Lung (tissue), 12 donors: ENCODE data around the gene FKBP4. TPM values are rescaled to one million over a fixed set of nuclear protein-coding genes. Genes with fewer than 3 reads are reported as not detected.
A peak's percentile ranks its signal among the peaks of the same experiment; 100 is the strongest.

Experiments used
- ATAC-seq: fragments of 200-7000 bp; cut with Tn5 transposase; one replicate; pipeline ENCODE4 v1.9.1; 2020; ENCODE audit warnings: moderate number of reproducible peaks; ENCODE audit not compliant: insufficient read depth, low FRiP score
- DNase-seq, 3 donors: peaks; one replicate each; pipeline ENCODE4 v3.0.0-alpha.2; 2013 to 2017
- H3K27ac ChIP-seq, 2 donors: one replicate each; pipeline ENCODE4 v1.5.1; 2013; ENCODE audit warnings: mild to moderate bottlenecking in 2 of 2, moderate library complexity in 2 of 2, control low read depth in 1 of 2, inconsistent platforms in 1 of 2, low read depth in 1 of 2, low read length in 1 of 2
- H3K27me3 ChIP-seq, 3 donors: one replicate each; pipeline ENCODE4 v1.5.1; 2013; ENCODE audit warnings: low read length in 2 of 3; ENCODE audit not compliant: control insufficient read depth in 3 of 3, insufficient read depth in 3 of 3
- H3K36me3 ChIP-seq, 4 donors: one replicate each; pipeline ENCODE4 v1.5.1; 2013; ENCODE audit warnings: low read length in 4 of 4, mild to moderate bottlenecking in 1 of 4, moderate library complexity in 1 of 4; ENCODE audit not compliant: control insufficient read depth in 4 of 4, insufficient read depth in 4 of 4
- H3K4me1 ChIP-seq, 5 donors: one replicate each; pipeline ENCODE4 v1.5.1; 2013; ENCODE audit warnings: low read length in 5 of 5, mild to moderate bottlenecking in 2 of 5, moderate library complexity in 1 of 5; ENCODE audit not compliant: control insufficient read depth in 5 of 5, insufficient read depth in 5 of 5
- H3K4me3 ChIP-seq: one replicate; pipeline ENCODE4 v1.5.1; 2013; ENCODE audit warnings: mild to moderate bottlenecking, control low read depth, moderate library complexity
- H3K9ac ChIP-seq, 2 donors: one replicate each; pipeline ENCODE4 v1.5.1; 2013; ENCODE audit warnings: low read length in 2 of 2, control low read depth in 1 of 2; ENCODE audit not compliant: insufficient read depth in 1 of 2
- H3K9me3 ChIP-seq, 4 donors: one replicate each; pipeline ENCODE4 v1.5.1; 2013; ENCODE audit warnings: low read length in 3 of 4, mild to moderate bottlenecking in 1 of 4, moderate library complexity in 1 of 4; ENCODE audit not compliant: control insufficient read depth in 4 of 4, insufficient read depth in 3 of 4
- WGBS, 2 donors: extraction: QIAGEN DNeasy Blood & Tissue Kit; methylation state at CpG; one replicate each; pipeline ENCODE4 v1.1.7; 2013; 5-methylcytosine and 5-hydroxymethylcytosine counted together
- polyA plus RNA-seq, 2 donors: library from polyadenylated mRNA; stranded (reverse); fragments of 200-250 nt; gene quantifications; one replicate each; pipeline ENCODE4 v1.2.1, GENCODE V29; 2013
- total RNA-seq, 2 donors: library from RNA; depleted of rRNA in 1 of 2; stranded (reverse); fragments of >200 nt in 1 of 2; gene quantifications; one replicate each; pipeline ENCODE4 v1.2.1, GENCODE V29; 2014 to 2021
- TF ChIP-seq, protein P1 (sequence below): IDR thresholded peaks from 2 replicates; pipeline ENCODE4 v1.5.1; 2012; ENCODE audit warnings: mild to moderate bottlenecking; ENCODE audit errors: control extremely low read depth, extremely low read depth
- donor health status: control.
- donor health status: control.
- donor health status: Bipolar disorder and iron deficiency.
- donor health status: healthy.
- donor health status: DM: yes; HTN: yes; CAD: no.

Gene FKBP4
- total and polyA plus RNA-seq, 4 donors = 26.7 to 69.8 (median 43.6) TPM

DNA sequence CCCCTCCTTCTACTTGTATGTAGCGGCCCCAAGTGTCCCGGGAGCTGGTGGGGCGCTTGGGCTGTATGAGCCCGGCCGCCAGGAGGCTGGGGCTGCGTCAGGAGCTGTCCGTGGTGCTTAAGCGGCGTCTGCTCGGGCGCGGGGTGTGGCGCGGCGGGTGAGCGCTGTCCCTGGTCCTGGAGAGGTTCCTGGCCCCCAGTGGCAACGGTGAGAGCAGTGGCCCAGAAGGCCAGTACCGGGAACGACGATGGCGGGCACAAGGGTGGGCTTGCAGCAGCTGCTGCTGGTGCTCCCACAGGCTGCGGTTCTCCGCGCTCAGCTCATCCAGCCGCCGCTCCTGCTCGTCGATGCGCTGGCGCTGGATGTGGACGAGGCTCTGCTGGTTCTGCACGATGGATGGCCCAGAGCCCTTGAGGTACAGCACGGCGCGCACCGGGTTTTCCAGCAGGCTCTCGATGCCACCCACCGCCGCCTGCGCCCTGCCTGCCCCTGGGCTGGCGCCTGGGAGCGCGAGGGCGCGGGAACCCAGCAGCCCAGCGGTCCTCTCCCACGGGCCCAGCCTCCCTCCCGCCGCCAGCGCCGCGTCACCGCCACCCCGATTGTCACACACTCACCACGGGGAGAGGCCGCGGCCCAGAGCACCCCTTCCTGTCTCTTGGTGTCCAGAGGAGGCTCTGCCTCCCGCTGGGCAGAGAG lies 41.9 kb upstream of the FKBP4 start:
- peaks cover 0 to 6% (median 3%) of the 10 kb centered on the region in 3 donors for H3K27me3 ChIP-seq
- no peak overlapping the region for H3K27ac ChIP-seq
- peaks cover 0 to 4% (median 0%) of the 10 kb centered on the region in 5 donors for H3K4me1 ChIP-seq
- H3K36me3 ChIP-seq = no peaks in the 10 kb centered on the region
- 7 to 9% methylated on average over 43 to 58 of the region's 58 CpGs for WGBS, 2 donors
- H3K9me3 ChIP-seq = peaks cover 0 to 4% (median 0%) of the 10 kb centered on the region in 4 donors
- H3K4me3 ChIP-seq = no peak overlapping the region
- peak; percentile 87 to 90 (median 90) for DNase-seq
- H3K9ac ChIP-seq = no peak overlapping the region
- TF ChIP-seq, protein P1, sequence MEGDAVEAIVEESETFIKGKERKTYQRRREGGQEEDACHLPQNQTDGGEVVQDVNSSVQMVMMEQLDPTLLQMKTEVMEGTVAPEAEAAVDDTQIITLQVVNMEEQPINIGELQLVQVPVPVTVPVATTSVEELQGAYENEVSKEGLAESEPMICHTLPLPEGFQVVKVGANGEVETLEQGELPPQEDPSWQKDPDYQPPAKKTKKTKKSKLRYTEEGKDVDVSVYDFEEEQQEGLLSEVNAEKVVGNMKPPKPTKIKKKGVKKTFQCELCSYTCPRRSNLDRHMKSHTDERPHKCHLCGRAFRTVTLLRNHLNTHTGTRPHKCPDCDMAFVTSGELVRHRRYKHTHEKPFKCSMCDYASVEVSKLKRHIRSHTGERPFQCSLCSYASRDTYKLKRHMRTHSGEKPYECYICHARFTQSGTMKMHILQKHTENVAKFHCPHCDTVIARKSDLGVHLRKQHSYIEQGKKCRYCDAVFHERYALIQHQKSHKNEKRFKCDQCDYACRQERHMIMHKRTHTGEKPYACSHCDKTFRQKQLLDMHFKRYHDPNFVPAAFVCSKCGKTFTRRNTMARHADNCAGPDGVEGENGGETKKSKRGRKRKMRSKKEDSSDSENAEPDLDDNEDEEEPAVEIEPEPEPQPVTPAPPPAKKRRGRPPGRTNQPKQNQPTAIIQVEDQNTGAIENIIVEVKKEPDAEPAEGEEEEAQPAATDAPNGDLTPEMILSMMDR = no peak
- ATAC-seq = peak; percentile 90

DNA sequence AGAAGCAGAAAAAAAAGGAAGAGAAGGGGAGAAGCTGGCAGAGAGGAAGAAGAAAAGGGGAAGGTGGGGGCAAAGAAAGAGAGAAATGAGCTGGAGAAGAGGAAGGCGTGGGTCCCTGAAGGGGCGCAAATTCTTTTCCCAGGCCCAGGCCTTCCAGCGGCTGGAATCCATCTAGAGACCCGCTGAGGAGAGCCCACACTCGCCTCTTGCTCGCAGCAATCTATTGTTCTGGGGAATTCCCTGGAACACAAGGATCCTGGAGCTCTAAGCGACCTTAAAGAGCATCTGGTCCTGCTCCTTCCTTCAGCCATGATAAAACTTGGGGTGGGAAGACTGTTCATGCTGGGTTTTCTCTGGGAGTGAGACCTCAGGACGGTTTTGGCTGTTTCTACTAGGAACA lies 41.2 kb upstream of the FKBP4 start:
- peaks cover 0 to 4% (median 0%) of the 10 kb centered on the region in 4 donors for H3K9me3 ChIP-seq
- H3K9ac ChIP-seq = no peak overlapping the region
- H3K4me1 ChIP-seq = peaks cover 0 to 4% (median 0%) of the 10 kb centered on the region in 5 donors
- DNase-seq (no peak), ATAC-seq (no peak)
- TF ChIP-seq, protein P1 = no peak
- H3K27ac ChIP-seq = no peak overlapping the region
- peaks cover 0 to 6% (median 3%) of the 10 kb centered on the region in 3 donors for H3K27me3 ChIP-seq
- H3K4me3 ChIP-seq = no peak overlapping the region
- 47 to 57% methylated on average over 8 of the region's 8 CpGs for WGBS, 2 donors
- H3K36me3 ChIP-seq = no peaks in the 10 kb centered on the region

DNA sequence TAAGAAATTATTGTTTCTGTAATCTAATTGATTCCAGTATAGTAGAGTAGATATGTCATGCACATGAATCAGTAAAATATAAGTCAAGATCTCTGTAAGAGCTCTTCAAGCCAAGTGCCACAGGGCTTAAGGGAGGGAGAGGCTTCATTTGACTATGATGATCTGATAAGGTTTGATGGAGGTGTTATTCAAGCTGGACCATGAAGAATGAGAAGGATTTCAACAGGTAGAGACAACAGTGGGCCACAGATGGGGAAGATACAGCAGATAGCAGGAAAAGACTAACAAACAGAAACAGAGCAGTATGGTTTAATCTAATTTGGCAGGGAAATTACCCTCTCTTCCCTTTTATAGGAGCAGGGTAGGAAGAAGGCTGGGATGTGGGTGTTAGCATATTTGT lies 40.6 kb upstream of the FKBP4 start:
- ATAC-seq (no peak), DNase-seq (no peak)
- H3K36me3 ChIP-seq = no peaks in the 10 kb centered on the region
- no peak overlapping the region for H3K4me3 ChIP-seq
- no peak overlapping the region for H3K27ac ChIP-seq
- peaks cover 0 to 4% (median 0%) of the 10 kb centered on the region in 5 donors for H3K4me1 ChIP-seq
- H3K27me3 ChIP-seq = peaks cover 0 to 6% (median 3%) of the 10 kb centered on the region in 3 donors
- TF ChIP-seq, protein P1 = no peak
- no peak overlapping the region for H3K9ac ChIP-seq
- H3K9me3 ChIP-seq = peaks cover 0 to 2% (median 0%) of the 10 kb centered on the region in 4 donors
